GM18873 (cell line): ENCODE data around the gene LTN1.

Source experiments
- ATAC-seq: cut with Tn5 transposase; IDR thresholded peaks from one replicate; pipeline ENCODE4 v1.9.1; 2021; ENCODE audit warnings: mild to moderate bottlenecking, moderate library complexity, moderate number of reproducible peaks; ENCODE audit not compliant: unreplicated experiment, low FRiP score

Gene LTN1

DNA sequence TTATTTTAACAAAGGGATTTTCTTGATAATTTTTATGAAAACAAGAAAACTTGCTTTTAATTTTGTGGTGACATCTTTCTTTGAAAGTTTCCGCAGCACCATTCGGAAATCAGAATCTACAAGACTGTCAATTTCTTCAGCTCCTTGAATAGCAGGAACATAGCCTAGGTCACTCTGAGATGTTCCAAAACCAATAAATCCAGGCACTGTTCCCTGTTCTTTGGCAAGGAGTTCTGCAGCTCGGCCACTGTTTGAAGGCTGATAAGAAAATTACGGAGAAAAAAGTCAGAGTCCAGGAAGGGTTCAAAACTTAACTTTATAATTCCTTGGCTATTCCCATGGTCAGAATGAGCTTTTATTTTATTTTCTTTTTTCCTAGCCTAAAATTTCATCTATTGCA, 6.0 kb downstream of the LTN1 start:
- ATAC-seq = no peak

DNA sequence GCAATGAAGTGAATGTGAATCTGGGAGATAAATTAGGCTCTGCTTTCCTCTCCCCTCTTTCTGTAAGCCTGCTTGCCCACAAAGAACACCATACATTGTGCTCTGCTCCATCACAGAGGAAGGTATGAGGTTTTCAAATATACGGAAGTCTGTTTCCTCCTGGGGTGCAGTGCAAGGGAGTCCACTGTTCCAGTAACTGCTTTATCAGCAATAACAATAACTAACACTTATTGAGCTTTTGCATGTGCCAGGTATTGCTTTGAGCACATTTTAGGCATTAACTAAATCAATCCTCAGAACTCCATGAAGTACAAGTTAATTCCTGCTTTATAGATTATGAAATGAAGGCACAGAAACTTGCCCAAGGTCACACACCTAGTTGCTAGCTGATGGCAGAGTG, 10.0 kb downstream of the LTN1 start:
- ATAC-seq = no peak

DNA sequence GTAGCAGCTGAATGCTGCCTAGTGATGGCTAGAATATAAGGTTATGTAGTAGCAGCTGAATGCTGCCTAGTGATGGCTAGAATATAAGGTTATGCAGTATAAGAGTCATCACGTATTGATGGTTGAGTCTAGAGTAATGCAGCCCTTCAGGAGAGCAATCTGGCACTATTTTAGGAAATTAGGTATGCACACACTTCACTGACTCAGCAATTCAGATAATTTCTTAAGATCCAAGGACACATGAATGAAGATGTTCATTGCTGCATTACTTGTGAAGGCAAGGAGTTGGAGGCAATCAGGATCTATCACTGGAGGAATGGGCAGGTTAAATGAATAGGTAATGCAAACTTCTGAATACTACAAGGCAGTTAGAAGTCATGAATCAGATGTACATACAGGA, 13.6 kb downstream of the LTN1 start:
- ATAC-seq = no peak

DNA sequence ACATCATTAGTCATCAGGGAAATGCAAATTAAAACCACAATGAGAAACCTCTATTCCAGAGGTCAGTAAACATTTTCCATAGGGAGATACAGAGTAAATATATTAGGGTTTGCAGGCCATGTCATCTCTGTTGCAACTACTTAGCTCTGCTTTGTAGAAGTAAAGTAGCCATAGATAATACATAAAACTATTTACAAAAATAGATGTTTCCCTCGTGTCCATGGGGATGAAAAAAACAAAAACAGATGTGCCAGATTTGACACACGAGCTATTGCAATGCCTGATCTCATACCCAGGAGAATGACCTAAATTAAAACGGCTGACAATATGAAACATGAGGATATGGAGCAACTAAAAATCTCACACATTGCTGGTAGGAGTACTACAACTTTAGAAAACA, 17.3 kb downstream of the LTN1 start:
- ATAC-seq = no peak

DNA sequence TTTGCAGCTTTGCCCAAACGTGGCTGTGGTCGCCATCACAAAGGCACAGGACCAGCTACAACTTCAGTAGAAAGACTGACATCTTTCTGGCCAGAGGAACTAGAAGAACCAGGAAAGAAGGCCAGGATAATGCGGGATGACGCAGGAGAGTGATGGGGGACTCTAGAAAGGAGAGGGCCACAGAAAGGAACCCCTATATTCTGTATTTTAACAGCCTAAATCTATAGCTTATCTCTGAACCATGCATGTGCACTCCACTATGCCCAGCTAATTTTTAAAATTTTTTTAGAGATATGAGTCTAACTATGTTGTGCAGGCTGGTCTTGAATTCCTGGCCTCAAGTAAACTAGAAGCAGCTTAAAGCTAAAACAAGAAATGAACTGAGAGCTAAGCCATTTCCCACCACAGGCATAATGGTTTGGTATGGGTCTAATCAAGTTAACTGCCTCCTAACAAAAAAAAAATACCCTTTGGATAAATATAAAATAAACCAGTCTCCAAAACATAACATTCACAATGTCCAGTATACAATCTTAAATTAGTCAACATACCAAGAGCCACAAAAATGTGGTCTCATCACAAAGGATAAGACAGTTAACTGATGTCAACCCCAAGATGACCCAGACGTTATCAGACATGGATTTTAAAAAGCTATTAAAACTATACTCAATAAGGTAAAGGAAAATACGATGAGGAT, 18.0 kb downstream of the LTN1 start:
- no peak for ATAC-seq

DNA sequence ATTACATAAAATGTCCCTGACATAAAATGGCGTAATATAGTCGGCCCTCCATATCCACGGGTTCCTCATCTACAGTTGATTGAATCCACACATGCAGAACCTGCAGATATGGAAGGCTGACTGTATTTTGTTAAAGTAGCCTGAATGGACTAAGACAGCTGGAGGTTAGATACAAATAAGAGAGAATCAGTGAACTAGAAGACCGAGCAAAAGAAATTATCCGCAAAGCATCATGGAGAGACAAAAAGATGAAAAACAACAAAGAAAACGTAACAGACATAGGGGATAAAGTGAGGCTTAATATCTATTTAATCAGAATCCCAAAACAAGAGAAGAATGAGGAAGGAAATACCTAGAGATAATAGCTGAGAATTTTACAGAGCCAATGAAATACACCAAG, 20.3 kb downstream of the LTN1 start:
- no peak for ATAC-seq

DNA sequence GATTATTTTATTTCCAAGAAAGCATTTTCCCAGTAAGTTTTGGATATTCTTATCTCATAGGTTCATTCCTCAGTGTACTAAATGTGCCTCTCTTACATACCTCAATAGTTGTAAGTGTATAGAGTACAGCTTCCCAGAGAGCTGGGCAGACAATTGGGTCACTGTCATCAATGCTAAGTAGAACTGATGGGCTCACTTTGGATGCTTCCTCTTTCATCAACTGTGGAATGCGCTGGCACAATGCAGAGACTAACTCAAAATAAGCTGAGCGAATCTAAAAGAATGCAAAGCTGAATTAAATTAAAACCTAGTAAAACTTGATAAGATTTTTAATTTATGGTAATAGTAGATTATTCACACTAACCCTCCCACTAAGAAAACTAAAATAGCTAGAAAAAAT, 21.5 kb downstream of the LTN1 start:
- no peak for ATAC-seq

DNA sequence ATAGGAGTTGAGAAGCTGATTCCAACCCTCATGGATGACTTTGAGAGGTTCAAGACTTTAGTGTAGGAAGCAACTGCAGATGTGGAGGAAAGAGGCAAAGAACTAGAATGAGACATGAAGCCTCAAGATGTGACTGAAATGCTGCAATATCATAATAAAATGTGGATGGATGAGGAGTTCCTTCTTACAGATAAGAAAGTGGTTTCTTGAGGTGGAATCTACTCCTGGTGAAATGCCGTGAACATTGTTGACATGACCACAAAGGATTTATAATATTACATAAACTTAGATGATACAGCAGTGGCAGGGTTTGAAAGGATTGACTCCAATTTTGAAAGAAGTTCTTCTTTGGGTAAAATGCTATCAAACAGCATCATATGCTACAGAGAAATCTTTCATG, 28.8 kb downstream of the LTN1 start:
- ATAC-seq = no peak

DNA sequence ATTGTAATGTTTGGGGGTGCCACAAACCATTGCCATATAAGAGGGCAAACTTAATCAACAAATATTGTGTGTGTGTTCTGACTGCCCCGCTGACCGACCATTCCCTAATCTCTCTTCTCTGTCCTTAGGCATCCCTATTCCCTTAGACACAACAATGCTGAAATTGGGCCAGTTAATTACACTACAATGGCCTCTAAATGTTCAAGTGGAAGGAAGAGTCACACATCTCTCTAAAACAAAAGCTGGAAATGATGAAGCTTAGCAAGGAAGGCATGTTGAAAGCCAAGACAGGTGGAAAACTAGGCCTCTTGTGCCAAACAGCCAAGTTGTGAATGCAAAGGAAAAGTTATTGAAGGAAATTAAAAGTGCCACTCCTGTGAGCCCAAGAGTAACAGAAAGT, 30.2 kb downstream of the LTN1 start:
- no peak for ATAC-seq

DNA sequence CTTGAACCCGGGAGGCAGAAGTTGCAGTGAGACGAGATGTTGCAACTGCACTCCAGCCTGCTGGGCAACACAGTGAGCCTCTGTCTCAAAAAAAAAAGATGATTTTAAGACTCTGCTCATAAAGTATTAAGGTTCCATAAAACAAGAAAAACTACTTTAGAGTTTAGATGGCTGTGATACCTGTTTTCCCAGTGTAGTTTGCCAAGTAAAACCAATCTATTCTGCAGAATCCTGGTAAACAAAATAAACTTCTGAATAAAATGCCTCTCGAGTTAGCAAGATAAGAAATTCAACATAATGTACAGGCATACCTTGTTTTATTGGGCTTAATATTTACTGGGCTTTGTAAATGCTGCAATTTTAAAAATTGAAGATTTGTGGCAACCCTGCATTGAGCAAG, 30.8 kb downstream of the LTN1 start:
- ATAC-seq = no peak

DNA sequence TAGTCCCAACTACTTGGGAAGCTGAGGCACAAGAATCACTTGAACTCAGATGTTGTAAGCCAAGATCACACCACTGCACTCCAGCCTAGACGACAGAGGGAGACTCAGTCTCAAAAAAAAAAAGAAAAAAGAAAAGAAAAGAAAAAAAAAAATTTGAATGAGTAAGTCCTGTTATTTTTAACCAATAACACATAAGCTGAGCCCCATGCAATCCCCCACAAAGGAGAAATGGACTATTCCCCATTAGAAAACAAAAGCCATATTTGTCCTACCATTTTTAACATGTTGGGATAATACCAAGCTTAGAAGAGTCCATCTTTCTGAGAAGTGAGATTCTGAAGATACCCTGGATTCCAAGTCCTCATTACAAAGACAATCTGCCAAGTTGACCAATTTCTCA, 32.4 kb downstream of the LTN1 start:
- ATAC-seq = no peak

DNA sequence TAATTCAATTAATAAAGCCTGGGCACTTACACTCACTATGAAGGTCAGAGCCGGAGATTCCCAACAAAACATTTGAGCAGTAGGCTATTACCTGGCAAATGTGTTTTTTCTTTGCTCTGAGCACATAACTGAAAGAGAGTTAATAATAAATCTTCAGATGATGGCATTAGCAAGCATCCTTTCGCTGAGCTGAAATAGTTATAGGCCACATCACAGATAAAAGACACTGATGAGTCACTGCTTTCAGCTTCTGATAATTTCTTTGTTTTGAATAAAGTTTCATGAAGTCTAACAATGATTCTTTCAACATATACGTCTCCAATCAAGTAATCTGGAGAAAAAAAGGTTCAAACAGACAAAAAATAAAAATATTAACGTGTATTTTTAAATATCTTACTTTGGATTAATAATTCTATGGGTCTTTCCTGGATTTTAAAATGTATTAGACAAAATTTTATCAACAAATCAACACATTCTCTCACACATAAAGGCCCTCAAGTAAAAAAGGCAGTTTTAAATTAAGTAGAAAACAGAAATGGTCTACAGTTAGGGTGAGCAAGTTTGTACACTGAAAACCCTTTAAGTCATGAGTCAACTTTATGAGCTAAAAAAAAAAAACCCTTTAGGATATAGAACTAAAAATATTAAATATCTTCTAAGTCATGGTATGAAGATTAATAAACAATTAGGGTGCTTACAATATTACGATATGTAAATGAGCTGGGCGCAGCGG, 33.1 kb downstream of the LTN1 start:
- no peak for ATAC-seq

DNA sequence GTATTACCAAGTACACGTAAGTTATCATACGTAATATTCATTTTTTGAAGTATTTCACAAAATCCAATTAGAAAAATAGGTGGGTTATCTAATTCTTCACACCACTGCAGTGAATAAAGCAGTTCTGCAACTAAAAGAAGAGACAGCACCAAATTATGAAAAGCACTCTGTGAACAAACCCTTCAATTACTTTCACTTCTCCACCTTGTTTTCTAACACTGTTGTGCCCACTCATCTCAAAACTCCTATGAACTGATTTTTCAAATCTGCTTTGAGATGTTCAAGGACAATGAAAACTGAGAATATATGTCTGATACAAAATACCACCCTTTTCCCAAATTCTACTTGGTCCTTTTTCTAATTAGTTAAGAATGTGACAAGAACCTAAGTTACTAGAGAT, 39.4 kb downstream of the LTN1 start:
- no peak for ATAC-seq

DNA sequence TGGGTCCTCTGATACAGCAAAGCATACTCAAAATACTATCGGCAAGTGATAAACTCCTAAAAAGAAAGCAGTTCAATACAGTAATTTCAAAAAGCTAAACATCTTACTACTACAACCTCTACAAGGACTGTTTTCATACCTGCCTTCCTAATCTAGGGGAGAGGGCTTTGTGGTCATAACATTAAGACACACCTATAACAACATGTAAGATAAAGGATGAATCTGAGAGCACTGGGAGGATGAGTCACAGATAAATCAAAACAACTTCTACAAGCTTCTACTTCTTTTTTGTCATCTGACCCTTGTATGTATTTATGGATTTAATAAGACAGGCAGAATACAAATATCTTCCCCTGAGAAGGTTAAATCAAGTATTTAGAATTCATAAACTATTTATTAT, 40.0 kb downstream of the LTN1 start:
- no peak for ATAC-seq

DNA sequence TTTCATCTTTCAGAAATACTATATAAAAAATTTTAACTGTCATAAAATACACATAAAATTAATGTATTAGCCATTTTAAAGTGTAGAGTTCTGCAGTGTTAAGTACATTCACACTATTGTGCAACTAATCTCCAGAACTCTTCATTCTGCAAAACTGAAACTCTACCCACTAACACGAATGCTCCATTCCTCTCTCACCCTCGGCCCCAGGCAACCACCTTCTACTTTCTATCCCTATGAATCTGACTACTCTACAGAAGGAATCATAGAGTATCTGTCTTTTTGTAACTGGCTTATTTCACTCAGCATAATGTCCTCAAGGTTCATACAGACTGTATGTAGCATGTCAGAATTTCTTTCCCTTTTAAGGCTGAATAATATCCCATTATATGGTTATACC, 43.4 kb downstream of the LTN1 start:
- ATAC-seq = no peak

DNA sequence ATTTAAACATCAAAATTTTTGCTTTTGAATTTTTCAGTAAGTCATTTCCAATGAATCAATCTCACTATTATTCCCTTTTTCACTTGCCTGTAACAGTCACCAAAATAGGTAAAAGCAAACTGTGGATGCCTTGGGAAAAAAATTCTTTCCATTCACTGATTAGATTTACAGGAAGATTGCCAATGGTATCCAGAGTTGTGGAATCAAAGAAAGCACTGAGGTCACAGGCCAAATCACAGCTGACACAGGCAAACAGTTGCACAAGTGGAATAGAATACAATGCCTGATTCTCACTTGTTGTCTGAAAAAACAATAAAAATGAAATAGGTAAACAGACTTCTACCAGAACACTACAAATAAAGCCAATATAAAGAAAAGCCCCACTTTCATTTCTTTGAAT, 48.4 kb downstream of the LTN1 start:
- no peak for ATAC-seq

DNA sequence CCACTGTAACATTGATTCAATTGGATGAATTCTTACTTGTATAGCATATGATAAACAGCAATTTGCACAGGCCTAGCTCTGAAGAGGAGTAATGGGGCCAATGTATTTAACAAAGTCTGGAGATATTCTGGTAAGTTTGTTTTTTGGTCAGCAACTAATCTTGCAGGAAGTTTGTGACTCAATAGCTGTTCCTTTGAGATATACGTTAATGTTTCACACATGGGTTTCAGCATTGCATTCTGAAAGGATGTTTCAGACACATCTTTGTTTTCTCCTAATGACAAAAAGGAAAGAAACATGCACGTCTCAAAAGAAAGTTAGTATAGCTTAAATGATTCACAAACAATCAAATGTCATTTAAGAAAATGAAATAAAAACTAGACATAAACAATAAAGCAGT, 49.0 kb downstream of the LTN1 start:
- ATAC-seq = no peak

DNA sequence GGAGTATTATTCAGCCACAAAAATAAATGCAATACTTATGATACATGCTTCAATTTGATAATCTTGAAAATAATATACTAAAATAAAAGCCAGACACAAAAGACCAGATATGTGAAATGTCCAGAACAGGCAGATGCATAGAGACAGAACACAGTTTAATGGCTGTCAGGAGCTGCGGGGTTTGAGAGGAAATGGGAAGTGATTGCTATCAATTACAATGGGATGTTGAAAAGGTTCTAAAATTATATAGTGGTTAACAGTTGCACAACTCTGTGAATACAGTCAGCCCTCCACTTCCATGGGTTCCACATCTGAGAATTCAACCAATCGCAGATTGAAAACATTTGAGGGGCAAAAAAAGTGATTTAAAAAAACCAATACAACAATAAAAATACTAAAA, 54.0 kb downstream of the LTN1 start:
- no peak for ATAC-seq

DNA sequence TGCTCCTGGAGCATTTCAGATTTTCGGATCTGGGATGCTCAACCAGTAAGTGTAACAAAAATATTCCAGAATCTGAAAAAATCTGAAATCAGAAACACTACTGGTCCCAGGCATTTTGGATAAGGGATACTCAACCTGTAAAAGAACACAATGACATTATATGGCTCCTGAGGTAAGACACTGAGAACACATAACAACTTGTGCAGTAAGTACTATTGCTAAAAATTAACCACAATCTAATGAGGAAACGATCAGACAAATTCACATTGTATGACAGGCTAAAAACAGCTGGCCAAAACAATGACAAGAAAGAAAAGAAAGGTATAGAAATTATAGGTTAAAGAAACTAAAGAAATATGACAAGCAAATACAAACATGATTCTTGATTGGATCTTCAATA, 54.9 kb downstream of the LTN1 start:
- no peak for ATAC-seq

DNA sequence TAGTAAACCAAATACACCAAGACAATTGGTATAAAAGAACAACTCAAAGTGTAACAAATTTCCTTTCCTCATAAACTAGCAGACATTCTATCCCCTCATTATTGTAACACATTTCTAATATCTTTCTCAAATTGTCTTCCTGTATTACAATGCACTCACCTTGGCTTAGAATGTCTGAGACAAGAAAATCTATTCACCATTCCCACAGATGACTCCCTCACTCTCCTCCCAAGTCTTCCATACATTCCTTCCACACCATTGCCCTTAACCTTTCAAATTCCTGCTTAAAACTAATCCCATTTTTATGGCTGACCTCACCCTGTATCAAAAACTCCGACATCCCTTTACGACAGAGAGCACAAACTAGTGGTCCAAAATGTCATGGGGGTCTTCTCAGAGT, 56.0 kb downstream of the LTN1 start:
- no peak for ATAC-seq

DNA sequence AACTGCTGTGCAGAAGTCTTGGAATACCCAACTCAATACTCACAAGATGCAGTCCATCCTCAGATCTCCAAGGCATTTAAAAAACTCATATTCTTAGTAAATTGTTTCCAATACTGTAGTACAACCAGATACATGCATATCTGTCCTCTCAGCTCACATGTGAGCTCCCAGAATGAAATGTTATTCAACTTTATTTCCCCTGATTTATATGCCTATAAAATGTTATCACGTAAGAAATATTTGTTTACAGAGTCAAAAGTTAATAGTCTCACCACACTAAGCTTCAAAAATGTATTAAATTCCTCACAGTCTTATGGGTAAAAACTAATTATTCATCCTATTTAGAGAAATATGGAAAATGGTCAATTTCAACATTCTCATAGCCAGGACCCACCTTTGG, 56.6 kb downstream of the LTN1 start:
- no peak for ATAC-seq

DNA sequence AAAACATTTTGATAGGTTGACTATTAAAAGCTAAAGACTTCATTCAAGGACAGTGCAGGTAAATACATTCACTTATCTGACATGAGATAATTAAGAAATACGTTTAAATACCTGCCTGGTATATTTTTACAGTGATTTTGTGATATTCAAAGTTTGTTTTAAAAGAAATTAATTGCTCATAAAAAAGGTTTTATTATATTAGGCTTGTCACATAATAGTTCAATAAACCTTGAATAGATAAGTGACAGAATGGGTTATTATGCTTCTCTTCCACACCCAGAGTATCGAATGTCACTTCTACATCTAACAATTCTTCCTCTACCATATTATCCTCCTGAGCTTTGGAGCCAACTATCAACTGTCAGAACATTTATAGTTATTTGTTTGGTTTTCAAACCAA, 60.0 kb downstream of the LTN1 start:
- ATAC-seq = no peak
